Measurements from ENCODE around the gene ROR1.

DNA sequence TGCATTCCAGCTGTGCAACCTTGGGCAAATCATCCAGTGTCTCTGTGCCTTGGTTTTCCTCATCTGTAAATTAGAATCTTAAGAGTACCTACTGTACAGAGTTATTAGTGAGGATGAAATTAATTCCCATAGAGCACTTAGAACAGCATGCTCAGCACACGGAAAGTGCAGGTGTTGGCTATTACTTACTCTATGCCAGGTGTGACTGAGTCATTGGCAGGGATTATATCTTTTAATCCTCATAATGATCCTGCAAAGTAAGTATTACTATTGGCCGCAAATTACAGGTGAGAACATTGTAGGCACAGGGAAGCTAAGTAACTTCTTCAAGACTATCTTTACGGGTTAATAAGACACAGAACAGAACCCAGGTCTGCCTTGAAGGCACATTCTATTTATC lies 423.3 kb downstream of the ROR1 start:
- TF ChIP-seq, protein P1, sequence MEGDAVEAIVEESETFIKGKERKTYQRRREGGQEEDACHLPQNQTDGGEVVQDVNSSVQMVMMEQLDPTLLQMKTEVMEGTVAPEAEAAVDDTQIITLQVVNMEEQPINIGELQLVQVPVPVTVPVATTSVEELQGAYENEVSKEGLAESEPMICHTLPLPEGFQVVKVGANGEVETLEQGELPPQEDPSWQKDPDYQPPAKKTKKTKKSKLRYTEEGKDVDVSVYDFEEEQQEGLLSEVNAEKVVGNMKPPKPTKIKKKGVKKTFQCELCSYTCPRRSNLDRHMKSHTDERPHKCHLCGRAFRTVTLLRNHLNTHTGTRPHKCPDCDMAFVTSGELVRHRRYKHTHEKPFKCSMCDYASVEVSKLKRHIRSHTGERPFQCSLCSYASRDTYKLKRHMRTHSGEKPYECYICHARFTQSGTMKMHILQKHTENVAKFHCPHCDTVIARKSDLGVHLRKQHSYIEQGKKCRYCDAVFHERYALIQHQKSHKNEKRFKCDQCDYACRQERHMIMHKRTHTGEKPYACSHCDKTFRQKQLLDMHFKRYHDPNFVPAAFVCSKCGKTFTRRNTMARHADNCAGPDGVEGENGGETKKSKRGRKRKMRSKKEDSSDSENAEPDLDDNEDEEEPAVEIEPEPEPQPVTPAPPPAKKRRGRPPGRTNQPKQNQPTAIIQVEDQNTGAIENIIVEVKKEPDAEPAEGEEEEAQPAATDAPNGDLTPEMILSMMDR (IDR thresholded peaks at IDR 0.05 in 2 of 3, conservative IDR thresholded peaks at IDR 0.05 in 1 of 3; ENCODE audit: insufficient read depth in 2 of 3, low read depth in 1 of 3, low read length in 3 of 3): no peak
- no peak for TF ChIP-seq ZBTB9 (CRISPR knock-in tag; IDR thresholded peaks at IDR 0.05)
